ENCODE data around the gene PPP6R2.

The PPP6R2 gene

DNA sequence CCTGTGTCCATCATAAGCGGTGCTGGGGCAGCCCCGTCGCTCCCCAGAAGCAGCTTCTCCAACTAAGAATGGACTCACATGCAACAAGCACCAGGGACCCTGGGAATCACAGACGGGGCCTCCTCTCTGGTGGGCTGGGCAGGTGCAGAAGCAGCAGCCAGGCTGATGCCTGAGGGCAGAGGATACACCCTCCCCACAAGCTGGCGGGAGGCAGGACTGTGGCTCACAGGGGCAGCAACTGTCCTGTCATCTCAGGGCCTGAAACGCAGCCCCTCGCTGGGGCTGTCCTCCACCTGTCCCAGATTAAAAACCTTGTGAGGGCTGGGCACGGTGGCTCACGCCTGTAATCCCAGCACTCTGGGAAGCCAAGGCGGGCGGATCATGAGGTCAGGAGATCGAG lies 134.8 kb downstream of the PPP6R2 start:
- H3K4me1 ChIP-seq (ENCODE audit: control insufficient read depth in 2 of 2, insufficient read depth in 2 of 2, low read length in 2 of 2): peaks cover 24 to 25% of the 10 kb centered on the region in 2 donors
- H3K9me3 ChIP-seq (ENCODE audit: control insufficient read depth in 2 of 2, low read length in 2 of 2): no peaks in the 10 kb centered on the region
- no peak overlapping the region for H3K4me3 ChIP-seq (ENCODE audit: low read length in 2 of 2)
- no peak overlapping the region for H3K27ac ChIP-seq (ENCODE audit: low read depth in 2 of 2, low read length in 2 of 2)
- no peaks in the 10 kb centered on the region for H3K36me3 ChIP-seq (ENCODE audit: control insufficient read depth in 2 of 2, insufficient read depth in 2 of 2, low read length in 2 of 2)
- peaks cover 6 to 8% of the 10 kb centered on the region in 2 donors for H3K27me3 ChIP-seq (ENCODE audit: control insufficient read depth in 2 of 2, insufficient read depth in 2 of 2, low read length in 2 of 2)
- H3K9ac ChIP-seq (ENCODE audit: low read depth in 1 of 2, low read length in 2 of 2): no peak overlapping the region

DNA sequence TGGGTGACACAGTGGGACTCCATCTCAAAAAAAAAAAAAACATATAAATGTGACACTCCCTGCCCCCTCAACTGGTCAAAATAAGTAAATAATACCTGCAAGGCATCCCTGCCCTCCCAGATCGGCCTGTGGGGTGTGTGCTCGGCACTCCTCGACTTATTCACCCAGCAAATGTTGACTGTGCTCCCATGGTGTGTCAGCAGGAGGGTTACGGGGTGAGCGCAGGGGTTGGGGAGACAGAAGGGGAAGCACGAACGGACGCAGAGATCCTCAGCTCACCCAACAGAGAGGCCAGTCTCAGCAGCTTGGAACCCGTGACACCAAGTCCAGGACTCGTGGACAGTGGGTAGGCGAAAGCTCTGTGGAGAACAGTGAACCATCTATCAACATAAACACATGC lies 136.6 kb downstream of the PPP6R2 start:
- H3K4me3 ChIP-seq (ENCODE audit: low read length in 2 of 2): no peak overlapping the region
- no peaks in the 10 kb centered on the region for H3K36me3 ChIP-seq (ENCODE audit: control insufficient read depth in 2 of 2, insufficient read depth in 2 of 2, low read length in 2 of 2)
- H3K9me3 ChIP-seq (ENCODE audit: control insufficient read depth in 2 of 2, low read length in 2 of 2): no peaks in the 10 kb centered on the region
- H3K27me3 ChIP-seq (ENCODE audit: control insufficient read depth in 2 of 2, insufficient read depth in 2 of 2, low read length in 2 of 2): peaks cover 6 to 8% of the 10 kb centered on the region in 2 donors
- H3K4me1 ChIP-seq (ENCODE audit: control insufficient read depth in 2 of 2, insufficient read depth in 2 of 2, low read length in 2 of 2): peaks cover 17 to 26% of the 10 kb centered on the region in 2 donors
- no peak overlapping the region for H3K9ac ChIP-seq (ENCODE audit: low read depth in 1 of 2, low read length in 2 of 2)
- H3K27ac ChIP-seq (ENCODE audit: low read depth in 2 of 2, low read length in 2 of 2): no peak overlapping the region

DNA sequence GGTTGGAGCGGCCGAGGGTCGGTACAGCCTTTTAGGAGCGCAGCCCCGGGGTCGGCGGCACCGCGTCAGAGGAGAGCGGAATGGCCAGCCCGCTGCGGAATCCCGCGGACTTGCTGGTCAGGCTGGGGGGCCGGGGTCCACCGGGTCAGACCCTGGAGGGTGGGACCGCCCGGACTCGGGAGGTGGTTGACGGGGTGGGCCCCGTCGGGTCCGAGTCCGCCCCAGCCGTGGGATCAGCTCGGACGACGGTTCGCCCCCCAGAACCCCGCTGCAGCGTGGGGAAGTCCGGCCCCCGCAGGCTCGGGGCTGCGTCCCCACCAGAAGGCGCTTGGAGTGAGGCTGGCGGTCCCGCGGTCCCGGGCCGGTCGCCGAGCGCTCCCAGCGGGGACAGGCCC lies 137.9 kb downstream of the PPP6R2 start:
- H3K9me3 ChIP-seq (ENCODE audit: control insufficient read depth in 2 of 2, low read length in 2 of 2): no peaks in the 10 kb centered on the region
- H3K36me3 ChIP-seq (ENCODE audit: control insufficient read depth in 2 of 2, insufficient read depth in 2 of 2, low read length in 2 of 2): no peaks in the 10 kb centered on the region
- H3K9ac ChIP-seq (ENCODE audit: low read depth in 1 of 2, low read length in 2 of 2): peak overlapping the region in 1 of 2 donors; percentile 57
- H3K27me3 ChIP-seq (ENCODE audit: control insufficient read depth in 2 of 2, insufficient read depth in 2 of 2, low read length in 2 of 2): peaks cover 6 to 8% of the 10 kb centered on the region in 2 donors
- peaks cover 13 to 21% of the 10 kb centered on the region in 2 donors for H3K4me1 ChIP-seq (ENCODE audit: control insufficient read depth in 2 of 2, insufficient read depth in 2 of 2, low read length in 2 of 2)
- no peak overlapping the region for H3K27ac ChIP-seq (ENCODE audit: low read depth in 2 of 2, low read length in 2 of 2)
- H3K4me3 ChIP-seq (ENCODE audit: low read length in 2 of 2): peak overlapping the region; percentile 20 to 54

DNA sequence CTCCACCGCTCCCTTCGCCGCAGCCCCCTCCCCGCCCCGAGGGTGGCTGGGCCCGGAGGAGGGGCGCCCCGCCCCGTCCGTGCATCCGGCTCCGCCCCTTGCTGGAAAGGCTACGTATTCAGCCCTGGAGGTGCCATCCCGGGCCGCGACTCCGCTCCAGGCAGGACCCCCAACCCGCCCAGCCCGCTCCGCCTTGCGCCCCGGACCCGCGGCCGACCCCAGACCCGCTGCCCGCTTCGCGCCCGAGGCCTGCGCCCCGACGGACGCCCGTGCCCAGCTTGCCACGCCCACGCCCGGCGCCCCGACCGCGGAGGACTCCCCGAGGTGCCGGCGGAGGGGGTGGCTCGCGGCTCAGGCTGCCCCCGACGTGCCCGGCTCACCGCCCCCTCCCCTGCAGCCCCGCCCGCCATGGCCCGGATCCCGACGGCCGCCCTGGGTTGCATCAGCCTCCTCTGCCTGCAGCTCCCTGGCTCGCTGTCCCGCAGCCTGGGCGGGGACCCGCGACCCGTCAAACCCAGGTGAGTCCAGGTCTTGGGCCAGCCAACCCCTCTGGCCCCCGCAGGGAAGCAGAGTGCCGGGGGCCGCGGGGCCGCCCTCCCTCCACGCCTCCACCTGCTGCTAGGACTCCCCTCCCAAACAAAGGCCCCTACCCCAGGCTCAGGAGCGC lies 138.4 kb downstream of the PPP6R2 start, which contains the start of gene ADM2:
Gene ADM2 (plus strand): TSS at position 104 of the 667 bp plus-strand sequence. CDS start 305 bp downstream, at position 409.
- H3K36me3 ChIP-seq (ENCODE audit: control insufficient read depth in 2 of 2, insufficient read depth in 2 of 2, low read length in 2 of 2): no peaks in the 10 kb centered on the region
- peak within 1 kb of the TSS; percentile 52 to 54 for H3K4me3 ChIP-seq (ENCODE audit: low read length in 2 of 2)
- H3K9me3 ChIP-seq (ENCODE audit: control insufficient read depth in 2 of 2, low read length in 2 of 2): no peaks in the 10 kb centered on the region
- H3K27me3 ChIP-seq (ENCODE audit: control insufficient read depth in 2 of 2, insufficient read depth in 2 of 2, low read length in 2 of 2): peaks cover 6 to 8% of the 10 kb centered on the region in 2 donors
- peaks cover 13 to 21% of the 10 kb centered on the region in 2 donors for H3K4me1 ChIP-seq (ENCODE audit: control insufficient read depth in 2 of 2, insufficient read depth in 2 of 2, low read length in 2 of 2)
- H3K27ac ChIP-seq (ENCODE audit: low read depth in 2 of 2, low read length in 2 of 2): no peak within 1 kb of the TSS
- peak within 1 kb of the TSS in 1 of 2 donors; percentile 57 for H3K9ac ChIP-seq (ENCODE audit: low read depth in 1 of 2, low read length in 2 of 2)

DNA sequence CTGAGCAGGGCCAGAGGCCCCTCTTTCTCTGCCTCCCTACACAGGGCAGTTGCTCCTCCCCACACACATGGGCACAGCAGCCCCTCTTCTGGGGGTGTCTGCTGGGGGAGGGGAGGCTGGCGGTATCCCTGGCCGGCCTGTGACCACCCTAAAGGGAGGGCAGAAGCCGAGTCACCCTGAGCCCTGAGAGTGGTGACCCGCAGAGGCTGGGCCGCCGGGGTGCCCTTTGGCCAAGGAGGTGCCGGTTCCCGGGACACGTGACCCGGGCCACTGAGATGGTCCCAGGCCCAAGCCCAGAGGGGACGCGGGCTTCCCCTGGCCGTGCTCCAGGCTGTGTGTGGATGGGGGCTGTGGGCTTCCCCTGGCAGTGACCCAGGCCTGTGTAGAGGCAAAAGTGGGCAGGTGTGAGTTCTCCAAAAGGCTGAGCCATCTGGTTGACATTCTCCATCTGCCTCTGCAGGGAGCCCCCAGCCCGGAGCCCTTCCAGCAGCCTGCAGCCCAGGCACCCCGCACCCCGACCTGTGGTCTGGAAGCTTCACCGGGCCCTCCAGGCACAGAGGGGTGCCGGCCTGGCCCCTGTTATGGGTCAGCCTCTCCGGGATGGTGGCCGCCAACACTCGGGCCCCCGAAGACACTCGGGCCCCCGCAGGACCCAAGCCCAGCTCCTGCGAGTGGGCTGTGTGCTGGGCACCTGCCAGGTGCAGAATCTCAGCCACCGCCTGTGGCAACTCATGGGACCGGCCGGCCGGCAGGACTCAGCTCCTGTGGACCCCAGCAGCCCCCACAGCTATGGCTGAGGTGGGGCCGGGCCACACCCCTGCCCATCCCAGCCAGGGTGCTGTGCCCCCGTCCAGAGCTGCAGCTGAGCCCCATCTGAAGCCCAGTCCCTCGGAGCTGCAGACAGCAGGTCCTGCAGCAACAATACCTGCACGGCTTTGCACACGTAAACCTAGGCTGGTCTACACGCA lies 139.3 kb downstream of the PPP6R2 start:
- no peak overlapping the region for H3K27ac ChIP-seq (ENCODE audit: low read depth in 2 of 2, low read length in 2 of 2)

DNA sequence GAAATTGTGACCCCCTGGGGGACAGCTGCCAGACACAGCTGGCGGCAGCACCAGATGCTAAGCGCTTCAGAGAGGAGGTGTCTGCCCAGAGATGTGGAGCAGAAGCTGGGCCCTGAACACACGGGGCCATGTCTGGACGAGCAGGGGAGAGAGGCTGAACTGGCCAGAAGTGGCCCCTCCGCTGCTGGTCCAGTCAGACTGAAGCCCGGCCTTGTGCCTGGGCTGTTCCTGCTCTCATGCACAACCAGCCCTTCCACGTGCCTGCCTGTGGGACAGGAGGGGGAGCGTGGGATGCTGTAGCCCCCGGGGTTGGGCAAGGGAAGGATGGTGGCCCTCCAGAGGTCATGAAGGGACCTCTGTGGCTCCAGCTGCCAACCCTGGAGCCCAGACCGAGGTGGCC lies 140.0 kb downstream of the PPP6R2 start:
- H3K36me3 ChIP-seq (ENCODE audit: control insufficient read depth in 2 of 2, insufficient read depth in 2 of 2, low read length in 2 of 2): no peaks in the 10 kb centered on the region
- H3K4me3 ChIP-seq (ENCODE audit: low read length in 2 of 2): no peak overlapping the region
- H3K4me1 ChIP-seq (ENCODE audit: control insufficient read depth in 2 of 2, insufficient read depth in 2 of 2, low read length in 2 of 2): peaks cover 13 to 21% of the 10 kb centered on the region in 2 donors
- H3K9me3 ChIP-seq (ENCODE audit: control insufficient read depth in 2 of 2, low read length in 2 of 2): no peaks in the 10 kb centered on the region
- peaks cover 6 to 8% of the 10 kb centered on the region in 2 donors for H3K27me3 ChIP-seq (ENCODE audit: control insufficient read depth in 2 of 2, insufficient read depth in 2 of 2, low read length in 2 of 2)
- no peak overlapping the region for H3K9ac ChIP-seq (ENCODE audit: low read depth in 1 of 2, low read length in 2 of 2)
- no peak overlapping the region for H3K27ac ChIP-seq (ENCODE audit: low read depth in 2 of 2, low read length in 2 of 2)

More for the DNA sequence above, 139.3 kb downstream of the PPP6R2 start:
- Histone ChIP-seq H3K27me3 (ENCODE audit: control insufficient read depth in 2 of 2, insufficient read depth in 2 of 2, low read length in 2 of 2) (peaks cover 6 to 8% of the 10 kb centered on the region in 2 donors), H3K9me3 (ENCODE audit: control insufficient read depth in 2 of 2, low read length in 2 of 2) (no peaks in the 10 kb centered on the region), H3K4me3 (ENCODE audit: low read length in 2 of 2) (peak overlapping the region; percentile 52 to 54), H3K9ac (ENCODE audit: low read depth in 1 of 2, low read length in 2 of 2) (peak overlapping the region in 1 of 2 donors; percentile 57), H3K4me1 (ENCODE audit: control insufficient read depth in 2 of 2, insufficient read depth in 2 of 2, low read length in 2 of 2) (peaks cover 13 to 21% of the 10 kb centered on the region in 2 donors), H3K36me3 (ENCODE audit: control insufficient read depth in 2 of 2, insufficient read depth in 2 of 2, low read length in 2 of 2) (no peaks in the 10 kb centered on the region)

DNA sequence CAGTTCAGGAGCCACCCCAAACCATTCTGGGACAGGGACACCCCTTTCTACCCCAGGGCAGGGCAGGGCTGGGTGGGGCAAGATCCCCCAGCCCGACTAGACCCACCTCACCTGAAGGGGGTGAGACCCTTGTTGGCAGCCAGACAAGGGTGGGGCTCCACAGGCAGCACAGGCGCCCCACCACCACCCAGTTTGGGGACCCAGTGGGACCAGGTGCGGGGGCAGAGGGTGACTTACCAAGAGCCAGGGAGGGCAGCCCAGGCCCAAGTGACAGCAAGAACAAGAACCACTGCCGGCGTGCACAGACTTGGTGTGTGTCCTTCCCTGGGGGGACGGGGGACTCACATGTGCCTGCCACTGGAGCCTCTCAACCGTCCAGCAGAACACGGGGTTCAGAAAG lies 140.4 kb downstream of the PPP6R2 start:
- H3K27ac ChIP-seq (ENCODE audit: low read depth in 2 of 2, low read length in 2 of 2): no peak overlapping the region
- H3K9me3 ChIP-seq (ENCODE audit: control insufficient read depth in 2 of 2, low read length in 2 of 2): no peaks in the 10 kb centered on the region
- H3K9ac ChIP-seq (ENCODE audit: low read depth in 1 of 2, low read length in 2 of 2): no peak overlapping the region
- H3K27me3 ChIP-seq (ENCODE audit: control insufficient read depth in 2 of 2, insufficient read depth in 2 of 2, low read length in 2 of 2): peaks cover 6 to 8% of the 10 kb centered on the region in 2 donors
- peaks cover 13 to 21% of the 10 kb centered on the region in 2 donors for H3K4me1 ChIP-seq (ENCODE audit: control insufficient read depth in 2 of 2, insufficient read depth in 2 of 2, low read length in 2 of 2)
- H3K4me3 ChIP-seq (ENCODE audit: low read length in 2 of 2): no peak overlapping the region
- H3K36me3 ChIP-seq (ENCODE audit: control insufficient read depth in 2 of 2, insufficient read depth in 2 of 2, low read length in 2 of 2): no peaks in the 10 kb centered on the region

DNA sequence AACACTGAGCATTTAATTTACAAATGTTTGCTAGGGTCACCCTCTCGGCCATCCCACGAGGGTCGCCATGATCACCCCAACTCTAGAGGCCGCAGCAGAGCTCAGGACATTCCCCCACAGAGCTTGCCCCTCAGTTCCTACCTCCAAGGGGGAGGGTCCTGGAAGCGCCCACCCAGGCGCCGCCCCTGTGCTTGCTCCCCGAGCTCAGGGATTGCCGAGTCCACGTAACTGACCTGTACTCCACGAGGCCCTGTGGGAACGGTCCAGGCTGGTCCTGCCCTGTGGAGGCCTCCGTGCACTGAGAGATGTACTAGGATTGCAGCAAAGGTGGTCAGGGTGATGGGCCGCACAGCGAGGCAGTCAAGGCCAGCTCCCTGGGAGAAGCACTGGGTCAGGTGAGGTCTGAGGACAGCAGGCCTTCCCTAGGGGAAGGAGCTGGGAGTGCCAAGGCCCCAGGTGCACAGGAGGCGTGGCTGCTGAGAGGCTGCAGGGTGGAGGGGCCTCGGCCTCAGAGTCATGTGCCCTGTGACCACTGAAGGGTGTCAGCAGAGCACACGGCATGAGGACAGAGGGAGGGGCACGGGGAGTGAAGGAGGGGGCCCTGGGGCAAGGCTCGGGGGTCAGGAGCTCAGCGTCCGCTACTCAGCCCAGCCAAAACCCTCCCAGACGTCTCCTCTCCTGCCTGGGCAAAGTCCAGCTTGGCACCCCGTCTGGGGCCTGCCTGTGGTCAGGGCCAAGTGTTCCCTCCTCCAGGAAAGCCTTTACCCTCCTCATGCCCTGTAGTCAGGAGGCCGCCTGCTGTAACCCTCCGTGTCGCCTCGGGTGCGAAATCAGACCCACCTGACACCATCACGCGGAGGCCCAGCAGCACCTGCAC lies 141.1 kb downstream of the PPP6R2 start:
- peaks cover 6 to 8% of the 10 kb centered on the region in 2 donors for H3K27me3 ChIP-seq (ENCODE audit: control insufficient read depth in 2 of 2, insufficient read depth in 2 of 2, low read length in 2 of 2)
- H3K36me3 ChIP-seq (ENCODE audit: control insufficient read depth in 2 of 2, insufficient read depth in 2 of 2, low read length in 2 of 2): no peaks in the 10 kb centered on the region
- H3K9ac ChIP-seq (ENCODE audit: low read depth in 1 of 2, low read length in 2 of 2): peak overlapping the region in 1 of 2 donors; percentile 10
- H3K4me3 ChIP-seq (ENCODE audit: low read length in 2 of 2): no peak overlapping the region
- H3K9me3 ChIP-seq (ENCODE audit: control insufficient read depth in 2 of 2, low read length in 2 of 2): no peaks in the 10 kb centered on the region
- H3K27ac ChIP-seq (ENCODE audit: low read depth in 2 of 2, low read length in 2 of 2): peak overlapping the region in 1 of 2 donors; percentile 37
- H3K4me1 ChIP-seq (ENCODE audit: control insufficient read depth in 2 of 2, insufficient read depth in 2 of 2, low read length in 2 of 2): peaks cover 13 to 21% of the 10 kb centered on the region in 2 donors

DNA sequence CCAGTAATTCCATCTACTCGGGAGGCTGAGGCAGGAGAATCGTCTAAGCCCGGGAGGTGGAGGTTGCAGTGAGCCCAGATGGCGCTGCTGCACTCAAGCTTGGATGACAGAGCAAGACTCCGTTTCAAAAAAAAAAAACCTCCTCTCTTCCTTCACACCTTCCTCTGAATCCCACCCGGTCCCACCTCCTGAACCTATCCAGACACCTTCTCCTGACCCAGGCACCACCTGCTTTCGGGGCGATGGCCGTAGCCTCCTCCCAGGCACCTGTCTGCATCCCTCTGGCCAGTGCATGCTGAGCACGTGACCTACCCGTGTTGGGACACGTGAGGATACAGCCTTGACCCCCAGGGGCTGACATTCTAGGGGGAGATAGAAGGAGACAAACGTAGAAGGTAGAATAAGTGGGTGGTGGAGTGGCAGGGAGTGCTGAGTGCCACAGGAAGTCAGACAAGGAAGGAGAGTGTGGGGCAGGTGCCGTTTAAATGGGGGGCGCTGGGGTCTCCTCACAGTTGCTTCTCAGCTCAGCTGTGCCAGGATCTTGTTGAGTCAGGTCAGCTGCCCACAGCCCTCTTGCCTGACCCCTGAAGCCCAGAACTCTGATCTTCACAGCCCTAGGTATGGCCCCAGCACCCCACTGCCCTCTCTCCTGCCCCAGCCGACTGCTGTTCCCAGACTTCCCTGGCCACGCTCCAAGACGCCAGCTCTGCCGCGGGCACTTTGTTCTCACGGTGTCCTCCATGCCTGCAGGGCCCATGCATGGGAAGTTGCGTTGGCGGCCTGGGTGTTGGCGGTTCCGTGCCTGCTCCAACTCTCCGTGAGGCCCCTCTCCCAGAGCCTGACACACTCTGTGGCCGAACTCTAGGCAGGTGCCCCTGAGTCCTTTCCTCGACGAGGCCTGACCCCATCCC lies 142.3 kb downstream of the PPP6R2 start:
- Histone ChIP-seq H3K36me3 (ENCODE audit: control insufficient read depth in 2 of 2, insufficient read depth in 2 of 2, low read length in 2 of 2) (no peaks in the 10 kb centered on the region), H3K4me1 (ENCODE audit: control insufficient read depth in 2 of 2, insufficient read depth in 2 of 2, low read length in 2 of 2) (peaks cover 13 to 21% of the 10 kb centered on the region in 2 donors), H3K4me3 (ENCODE audit: low read length in 2 of 2) (no peak overlapping the region), H3K9ac (ENCODE audit: low read depth in 1 of 2, low read length in 2 of 2) (no peak overlapping the region), H3K9me3 (ENCODE audit: control insufficient read depth in 2 of 2, low read length in 2 of 2) (no peaks in the 10 kb centered on the region), H3K27ac (ENCODE audit: low read depth in 2 of 2, low read length in 2 of 2) (no peak overlapping the region), H3K27me3 (ENCODE audit: control insufficient read depth in 2 of 2, insufficient read depth in 2 of 2, low read length in 2 of 2) (peaks cover 1 to 2% of the 10 kb centered on the region in 2 donors)
